KBM-7 (cell line): ENCODE results near the gene FH.
A peak's percentile ranks its signal among the peaks of the same experiment; 100 is the strongest.

Experiments used
- DNase-seq: peaks from one replicate; pipeline ENCODE4 v3.0.0-alpha.2; 2015
- in situ Hi-C: fragments of 300-500 bp; cut with MboI; formaldehyde crosslinking; loops from 2 replicates; pipeline ENCODE4 v1.14.3; 2020; ENCODE audit warnings: low sequenced_read_pairs, low pct_unique_long_range_greater_than_20kb, mixed read lengths

The FH gene

GRCh38 chr1:241531195-241532161 is 11.9 kb upstream of the FH start:
- in situ Hi-C loops: loop anchor here (25.0 kb wide), 1 partner anchor 306 kb away; the partner anchor contains the start of gene EXO1
- peak; percentile 94 for DNase-seq

- DNase-seq: no peak
- in situ Hi-C loops: loop anchor here (25.0 kb wide), 1 partner anchor 310 kb away; the partner anchor contains the start of gene EXO1
Observed at GRCh38 chr1:241527146-241527545, 7.6 kb upstream of the FH start.

GRCh38 chr1:241525026-241525425 is 5.5 kb upstream of the FH start:
- in situ Hi-C loops: loop anchor here (25.0 kb wide), 1 partner anchor 312 kb away; the partner anchor contains the start of gene EXO1
- no peak for DNase-seq

DNA sequence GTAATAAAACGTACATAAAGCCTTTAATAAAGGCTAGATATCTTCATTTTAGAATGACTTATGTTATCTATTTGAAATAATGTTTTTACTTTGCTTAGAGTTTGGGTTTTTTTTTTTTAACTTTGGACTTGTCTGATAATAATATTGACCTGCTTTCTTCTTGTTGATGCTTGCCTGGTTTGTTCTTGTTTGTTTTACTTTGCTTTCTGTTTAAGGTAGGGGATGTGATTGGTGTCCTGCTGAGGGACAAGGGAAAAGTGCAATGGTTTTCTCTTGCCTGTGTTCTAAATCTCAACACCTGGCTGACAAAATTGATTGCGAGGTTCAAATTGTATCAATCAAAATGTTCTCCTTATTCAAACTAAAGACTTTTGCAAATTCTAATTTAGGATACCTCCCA is 2.2 kb upstream of the FH start:
- in situ Hi-C loops: no loop called here
- no peak for DNase-seq

GRCh38 chr1:241520080-241520465 is 518 bp upstream of the FH start:
- in situ Hi-C loops: no loop called here
- no peak for DNase-seq

DNA sequence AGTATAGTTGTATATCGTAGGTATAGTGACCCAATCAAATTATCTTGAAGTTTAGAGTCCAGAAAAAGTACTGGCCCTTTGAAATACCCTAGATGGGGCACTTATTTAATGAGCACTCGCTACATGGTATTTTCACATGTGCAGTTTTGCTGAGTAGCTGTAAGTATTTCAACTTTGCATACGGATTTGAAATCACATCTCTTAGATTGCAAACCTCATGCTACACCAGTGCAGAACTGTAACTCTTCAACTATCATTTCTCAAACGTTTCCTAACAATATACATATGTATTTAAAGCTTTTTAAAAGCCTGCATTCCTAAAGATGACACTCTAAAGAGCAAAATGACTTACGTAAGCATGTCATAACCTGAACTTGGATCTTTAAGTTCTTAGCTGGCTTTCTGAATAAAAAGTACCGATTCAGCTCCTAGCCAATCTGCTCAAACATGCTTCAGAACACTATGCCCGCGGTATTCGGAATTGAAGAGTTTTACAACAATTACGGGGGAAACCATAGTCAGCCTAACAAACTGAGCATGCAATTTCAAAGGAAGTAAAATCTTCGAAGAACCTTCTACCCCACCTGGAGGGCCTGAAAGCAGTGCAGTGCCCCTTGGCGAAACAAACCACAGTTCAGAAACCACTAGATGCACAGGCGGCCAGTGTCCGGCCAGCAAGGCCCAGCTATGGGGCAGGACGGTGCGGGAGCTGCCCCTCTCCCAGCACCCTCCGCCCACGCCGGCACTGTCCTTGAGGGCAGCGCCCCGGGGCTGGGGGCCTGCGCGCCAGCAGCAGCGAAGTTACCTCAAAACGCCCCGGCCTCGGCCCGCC is 863 bp downstream of the FH start:
- DNase-seq: peak; percentile 43
- in situ Hi-C loops: no loop called here

DNA sequence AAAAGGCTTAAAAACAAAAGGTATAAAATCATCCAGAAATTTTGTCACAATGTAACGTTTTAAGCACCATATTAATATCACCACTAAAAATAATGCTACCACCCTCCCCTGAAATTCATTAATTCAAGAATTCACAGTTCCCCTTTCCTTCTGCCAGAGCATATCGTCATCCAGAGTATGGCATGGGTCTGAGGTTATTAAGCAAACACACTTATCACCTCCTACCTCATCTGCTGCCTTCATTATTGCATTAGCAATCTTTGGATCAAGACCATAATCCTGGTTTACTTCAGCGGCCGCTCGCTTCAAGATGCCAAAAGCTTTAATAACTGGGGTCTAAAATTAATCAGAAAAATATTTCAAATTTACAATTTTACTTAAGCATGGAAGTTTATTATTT is 6.2 kb downstream of the FH start:
- in situ Hi-C loops: no loop called here
- DNase-seq: no peak

DNA sequence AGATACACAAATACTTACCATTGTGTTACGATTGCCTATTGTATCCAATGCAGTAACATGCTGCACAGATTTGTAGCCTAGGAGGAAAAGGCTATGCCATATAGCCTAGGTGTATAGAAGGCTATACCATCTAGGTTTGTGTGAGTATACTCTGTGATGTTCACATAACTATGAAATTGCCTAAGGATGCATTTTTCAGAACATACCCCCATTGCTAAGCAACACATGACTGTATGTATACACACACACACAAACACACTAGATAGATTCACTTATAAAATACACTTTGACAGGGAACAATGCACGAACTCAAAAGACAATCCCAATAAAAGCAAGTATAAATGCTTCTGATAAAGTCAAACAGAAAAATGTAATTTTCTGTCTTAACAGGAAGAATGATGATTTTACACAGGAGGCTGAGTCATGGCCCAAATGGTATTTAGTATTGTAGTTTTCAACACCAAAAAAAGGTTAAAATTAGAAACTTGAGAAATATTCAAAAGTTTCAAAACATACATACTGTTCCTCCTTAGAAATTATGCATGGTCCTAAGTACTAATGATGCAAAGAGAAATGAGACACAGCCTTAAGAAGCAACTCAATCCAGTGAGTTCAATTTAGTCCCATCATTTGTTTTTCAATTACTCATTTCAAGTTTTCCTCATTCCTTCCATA is 12.2 kb downstream of the FH start:
- no peak for DNase-seq
- in situ Hi-C loops: no loop called here

DNA sequence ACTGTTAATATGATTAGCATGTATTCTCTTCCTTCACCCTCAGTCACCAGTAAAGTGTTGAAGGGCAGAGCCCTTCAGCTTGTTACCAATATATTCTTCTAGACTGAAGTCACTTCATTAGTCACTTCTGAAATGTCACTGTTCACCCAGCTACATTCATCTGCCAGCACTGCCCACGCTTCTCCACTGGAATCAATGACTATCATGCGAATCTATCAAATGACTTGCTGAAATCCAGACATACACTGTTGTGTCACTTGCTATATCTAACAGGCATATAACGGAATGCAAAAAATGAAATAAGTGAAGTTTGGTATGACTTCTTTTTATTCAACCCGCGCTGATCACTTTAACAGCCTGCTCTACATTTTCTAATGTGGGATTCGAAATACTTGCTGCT is 16.1 kb downstream of the FH start:
- in situ Hi-C loops: no loop called here
- no peak for DNase-seq

- peak; percentile 26 for DNase-seq
- in situ Hi-C loops: no loop called here
Observed at GRCh38 chr1:241499910-241500309, 19.6 kb downstream of the FH start.

DNA sequence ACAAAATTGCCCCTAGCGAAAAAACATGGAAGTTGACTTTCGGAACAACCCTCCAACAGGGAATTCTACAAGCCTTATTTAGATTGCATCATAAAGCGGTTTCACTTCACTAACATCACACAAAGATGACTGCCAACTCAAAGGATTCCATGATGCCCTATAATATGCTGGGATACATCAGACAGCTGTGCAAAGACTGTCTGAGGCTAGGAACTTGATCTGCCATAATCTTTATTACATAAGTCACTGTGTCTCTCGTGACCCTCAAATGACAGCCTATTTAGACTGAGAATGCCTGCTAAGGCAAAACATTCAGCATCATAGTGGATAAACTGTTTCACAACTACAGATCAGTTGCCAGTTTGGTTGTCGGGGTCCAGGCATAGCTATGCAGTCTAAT is 23.8 kb downstream of the FH start:
- DNase-seq: no peak
- in situ Hi-C loops: no loop called here

- in situ Hi-C loops: no loop called here
- no peak for DNase-seq
Observed at GRCh38 chr1:241488739-241489138, 30.8 kb downstream of the FH start.

GRCh38 chr1:241485554-241485992 is 34.0 kb downstream of the FH start:
- DNase-seq: peak; percentile 56
- in situ Hi-C loops: no loop called here

- in situ Hi-C loops: no loop called here
- DNase-seq: no peak
Observed at GRCh38 chr1:241485145-241485544, 34.4 kb downstream of the FH start.

GRCh38 chr1:241482761-241483250 is 36.7 kb downstream of the FH start:
- in situ Hi-C loops: no loop called here

DNA sequence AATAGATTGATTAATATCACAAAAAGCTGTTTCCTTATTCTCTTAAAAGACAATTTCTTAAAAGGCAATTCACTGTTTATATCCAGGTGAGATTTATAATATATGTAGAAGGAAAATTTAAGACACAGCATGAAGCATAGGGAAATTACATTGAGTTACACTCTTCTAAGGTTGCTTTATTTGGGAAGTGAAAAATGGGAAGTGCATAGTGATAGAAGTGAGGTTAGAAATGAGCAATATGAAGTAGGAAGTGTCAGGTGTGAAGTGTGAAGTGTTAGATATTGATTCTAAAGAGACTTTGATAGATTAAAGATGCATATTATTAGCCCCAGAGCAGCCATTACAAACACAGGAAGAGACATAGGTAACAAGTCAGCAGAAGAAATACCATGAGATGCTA is 40.3 kb downstream of the FH start:
- in situ Hi-C loops: no loop called here
- DNase-seq: no peak

More at GRCh38 chr1:241482761-241483250, 36.7 kb downstream of the FH start:
- DNase-seq: no peak

GRCh38 chr1:241475671-241476070 is 43.9 kb downstream of the FH start:
- no peak for DNase-seq
- in situ Hi-C loops: no loop called here

GRCh38 chr1:241473026-241473425 is 46.5 kb downstream of the FH start:
- in situ Hi-C loops: no loop called here
- no peak for DNase-seq

- no peak for DNase-seq
- in situ Hi-C loops: no loop called here
Observed at GRCh38 chr1:241470908-241471590, 48.5 kb downstream of the FH start.
